H7 (cell line): ENCODE data around the gene CYYR1. TPM values are rescaled to one million over a fixed set of nuclear protein-coding genes. Genes with fewer than 3 reads are reported as not detected.

Source experiments
- DNase-seq: peaks from one replicate; pipeline ENCODE4 v3.0.0; 2012
- H3K27me3 ChIP-seq: 2 replicates; pipeline ENCODE4 v1.6.0; 2011; ENCODE audit warnings: mild to moderate bottlenecking, low read length; ENCODE audit not compliant: control insufficient read depth, insufficient read depth
- H3K36me3 ChIP-seq: replicated peaks from 2 replicates; pipeline ENCODE4 v1.5.1; 2011; ENCODE audit warnings: low read length; ENCODE audit not compliant: control insufficient read depth, insufficient read depth
- H3K4me3 ChIP-seq: 2 replicates; pipeline ENCODE4 v1.5.1; 2011; ENCODE audit warnings: low read depth, mild to moderate bottlenecking, control low read depth, low read length, moderate library complexity; ENCODE audit not compliant: insufficient read depth
- total RNA-seq: library from RNA; depleted of rRNA; stranded (reverse); fragments of >200 nt; shearing (Covaris generic); gene quantifications from 2 replicates; pipeline ENCODE4 v1.2.3, GENCODE V29; 2014

The CYYR1 gene
- total RNA-seq, 1 experiment from 2014 or later: 31.6 TPM

DNA sequence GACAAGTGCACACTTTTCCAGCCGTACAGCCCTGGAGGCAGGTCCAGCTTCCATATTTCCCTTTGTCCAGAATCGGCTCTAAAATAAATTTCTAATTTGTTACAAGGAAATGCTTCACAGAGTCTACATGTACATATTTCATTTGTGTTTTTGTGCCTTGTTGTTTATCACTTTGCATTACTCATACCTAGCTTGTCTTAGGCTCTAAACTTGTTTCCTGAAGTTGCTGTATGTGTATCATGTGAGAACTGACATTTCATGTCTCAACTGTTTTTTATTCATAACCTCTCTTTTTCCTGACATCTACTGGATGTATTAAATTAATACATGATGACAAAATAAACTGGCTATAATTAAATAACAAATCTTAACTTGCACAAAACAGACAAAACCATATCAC lies 7.5 kb downstream of the CYYR1 start:
- Histone ChIP-seq H3K36me3 (no peaks in the 10 kb centered on the region; the same call in none of the 2 replicates), H3K27me3 (no peaks in the 10 kb centered on the region), H3K4me3 (no peak overlapping the region)
- no peak for DNase-seq

DNA sequence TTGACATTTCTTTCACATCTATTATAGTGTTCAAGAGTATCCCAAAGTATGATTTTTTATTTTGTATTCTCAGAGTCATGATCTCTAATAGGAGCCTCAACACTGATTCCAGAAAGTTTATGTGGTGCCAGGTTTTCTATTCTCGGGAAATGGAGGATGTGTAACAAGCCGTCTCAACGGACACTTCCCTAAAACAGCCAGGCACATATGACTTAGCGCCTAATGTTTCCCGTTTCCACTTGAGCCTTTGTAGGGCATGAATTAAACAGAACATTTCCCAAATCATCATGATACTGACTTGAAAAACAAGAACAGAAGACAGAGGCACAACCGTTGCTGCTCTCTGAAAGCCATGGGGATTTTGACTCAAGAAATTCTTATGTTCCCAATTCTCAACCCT lies 8.0 kb downstream of the CYYR1 start:
- Histone ChIP-seq H3K4me3 (no peak overlapping the region), H3K27me3 (no peaks in the 10 kb centered on the region), H3K36me3 (no peaks in the 10 kb centered on the region; the same call in none of the 2 replicates)
- DNase-seq: no peak

DNA sequence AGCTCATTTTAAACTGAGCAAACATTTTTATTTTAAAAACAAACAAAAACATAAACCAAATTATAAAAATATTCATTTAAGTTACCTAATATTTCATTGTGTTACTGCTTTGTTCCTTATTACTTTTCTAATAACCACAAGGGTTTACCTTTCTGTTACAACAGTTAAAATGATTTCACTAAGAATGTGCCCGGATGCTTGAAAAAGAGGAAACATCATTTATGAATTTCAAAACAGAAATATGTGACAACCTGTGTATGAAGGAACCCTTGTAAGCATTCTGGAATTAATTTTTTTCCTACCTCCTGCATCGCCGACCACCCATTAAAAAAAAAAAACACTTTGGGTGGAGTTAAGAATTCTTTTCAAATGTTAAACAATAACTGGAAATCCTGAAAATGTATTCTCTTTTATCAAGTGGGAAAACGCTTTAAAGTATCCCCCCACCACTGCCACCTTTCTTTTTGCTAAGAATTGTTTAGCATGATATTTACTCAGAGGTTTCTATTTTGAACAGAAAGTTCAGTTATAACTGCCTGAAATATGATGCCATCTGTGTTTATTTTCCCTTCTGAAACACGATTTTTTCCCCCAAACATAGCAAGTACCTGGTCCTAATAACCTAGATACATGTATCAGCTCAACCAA lies 9.1 kb downstream of the CYYR1 start:
- H3K36me3 ChIP-seq: no peaks in the 10 kb centered on the region; the same call in none of the 2 replicates
- no peak for DNase-seq
- H3K4me3 ChIP-seq: no peak overlapping the region
- no peaks in the 10 kb centered on the region for H3K27me3 ChIP-seq

DNA sequence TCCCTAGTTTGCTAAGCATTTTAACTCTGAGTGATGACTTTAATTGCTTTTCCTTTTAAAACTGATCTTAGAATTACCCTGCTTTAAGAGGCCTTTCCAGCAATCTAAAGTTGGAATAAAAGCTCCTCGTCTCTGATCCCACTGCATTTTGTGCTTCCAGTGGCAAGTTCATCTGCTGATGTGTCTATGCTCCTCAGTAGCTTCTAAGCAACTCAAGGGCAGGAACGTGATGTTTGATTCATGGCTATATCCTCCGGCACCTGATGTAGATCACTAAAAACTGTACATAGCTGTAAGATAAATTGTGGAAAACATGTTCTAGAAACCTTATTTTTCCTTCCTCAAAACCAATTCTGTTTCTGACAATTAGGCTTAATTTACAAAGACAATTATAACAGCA lies 12.5 kb downstream of the CYYR1 start:
- Histone ChIP-seq H3K4me3 (no peak overlapping the region), H3K36me3 (no peaks in the 10 kb centered on the region; the same call in none of the 2 replicates), H3K27me3 (no peaks in the 10 kb centered on the region)
- no peak for DNase-seq

DNA sequence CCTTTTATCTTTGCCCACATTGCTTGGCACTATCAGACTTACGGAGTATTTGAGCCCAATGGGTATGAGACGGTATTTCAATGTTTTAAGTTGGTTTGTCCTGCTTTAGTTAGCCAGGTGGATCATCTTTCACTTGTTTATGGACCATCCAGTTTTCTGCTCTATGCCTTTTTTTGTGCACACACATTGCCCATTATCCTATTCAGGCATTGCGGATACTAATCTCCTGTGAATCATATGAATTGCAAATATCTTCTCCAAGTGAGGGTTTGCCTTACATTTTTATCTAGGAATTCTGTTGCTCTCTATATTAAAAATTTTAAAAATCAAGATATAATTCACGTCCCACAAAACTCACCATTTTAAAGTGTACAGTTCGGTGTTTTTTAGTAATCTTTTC lies 14.0 kb downstream of the CYYR1 start:
- no peaks in the 10 kb centered on the region for H3K27me3 ChIP-seq
- no peak for DNase-seq
- H3K4me3 ChIP-seq: no peak overlapping the region
- H3K36me3 ChIP-seq: no peaks in the 10 kb centered on the region; the same call in 1 of the 2 replicates

DNA sequence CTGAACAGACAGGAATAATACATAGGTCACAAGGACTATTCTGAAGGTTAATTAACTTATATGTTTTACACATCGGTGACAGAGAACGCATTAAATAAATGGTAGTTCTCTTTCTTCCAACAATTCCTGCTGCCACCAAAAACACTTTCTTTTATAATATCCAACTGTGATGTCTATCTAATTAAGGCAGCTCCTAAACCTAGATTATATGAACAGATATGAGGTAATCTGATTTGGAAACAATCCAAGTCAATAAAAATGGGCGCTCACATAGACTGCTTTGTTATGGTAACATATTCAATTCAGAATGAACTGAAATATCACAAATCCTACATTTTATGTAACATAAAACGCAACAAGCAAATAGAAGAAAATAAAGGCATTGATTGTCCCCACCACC lies 16.0 kb downstream of the CYYR1 start:
- H3K4me3 ChIP-seq: no peak overlapping the region
- no peak for DNase-seq
- no peaks in the 10 kb centered on the region for H3K27me3 ChIP-seq
- H3K36me3 ChIP-seq: no peaks in the 10 kb centered on the region

DNA sequence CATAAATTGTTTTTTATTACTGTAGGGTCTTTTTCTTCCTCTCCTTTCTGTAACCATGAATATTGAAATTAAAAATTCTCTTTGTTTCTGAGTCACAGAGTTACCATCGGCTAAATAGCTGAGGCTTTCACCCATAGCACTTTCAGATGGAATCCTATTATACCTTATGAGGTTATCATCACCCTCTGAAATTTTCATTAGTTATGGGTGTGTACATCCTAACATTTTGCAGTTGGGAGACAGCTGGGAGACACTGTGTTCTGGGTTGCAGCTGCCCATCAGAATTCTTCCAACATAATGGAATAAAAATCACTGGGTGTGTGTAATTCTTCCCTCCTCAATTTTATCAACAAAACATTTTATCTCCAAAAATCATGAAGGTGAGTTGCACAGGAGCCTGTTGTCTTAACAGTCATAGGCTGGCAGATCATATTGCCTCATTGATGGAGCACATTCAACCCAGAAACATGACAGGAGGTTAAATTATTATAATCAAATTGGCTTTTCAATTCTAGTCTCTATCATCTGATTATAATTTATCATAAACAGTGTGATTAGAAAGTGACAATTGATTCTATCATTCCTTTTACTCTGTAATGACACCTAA lies 17.4 kb downstream of the CYYR1 start:
- no peaks in the 10 kb centered on the region for H3K36me3 ChIP-seq
- DNase-seq: no peak
- H3K27me3 ChIP-seq: no peaks in the 10 kb centered on the region
- no peak overlapping the region for H3K4me3 ChIP-seq

DNA sequence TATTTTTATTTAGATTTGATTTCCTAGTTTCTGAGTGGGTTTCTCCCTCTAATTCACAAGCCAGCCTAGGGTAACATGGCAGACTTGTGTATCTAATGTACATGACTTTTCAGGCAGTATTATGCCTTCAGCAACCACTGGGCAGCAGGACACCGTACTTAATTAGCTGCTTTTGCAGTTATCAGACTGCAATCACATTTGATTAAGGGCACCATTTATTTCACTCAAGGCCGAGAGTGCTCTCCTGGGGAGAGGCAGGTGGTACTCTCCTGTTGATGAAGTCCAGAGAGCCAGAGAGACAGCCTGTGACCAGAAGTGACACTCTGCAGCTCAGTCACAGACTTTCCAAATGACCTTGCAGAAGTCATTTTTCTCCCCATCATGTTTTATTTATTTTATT lies 18.7 kb downstream of the CYYR1 start:
- no peak for DNase-seq

DNA sequence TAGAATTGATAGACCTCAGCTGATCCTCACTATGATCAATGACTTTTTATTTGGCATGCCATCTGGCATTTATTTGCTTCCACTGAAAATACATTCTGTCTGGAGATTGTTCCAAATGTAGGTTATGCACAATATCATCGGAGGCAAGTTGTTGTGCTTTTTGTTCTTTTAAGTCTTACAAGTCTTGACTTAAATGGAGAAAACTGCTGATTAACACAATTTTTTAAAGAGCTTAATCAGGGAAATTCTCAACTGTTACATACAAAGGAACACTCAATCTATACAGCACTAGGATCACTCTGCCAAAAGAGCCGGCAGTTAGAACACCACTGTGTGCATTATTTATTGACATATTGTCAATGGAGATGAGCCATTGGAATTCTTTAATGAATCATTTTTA lies 19.2 kb downstream of the CYYR1 start:
- DNase-seq: no peak
- Histone ChIP-seq H3K36me3 (no peaks in the 10 kb centered on the region), H3K27me3 (no peaks in the 10 kb centered on the region), H3K4me3 (no peak overlapping the region)

More for the DNA sequence above, 18.7 kb downstream of the CYYR1 start:
- no peak overlapping the region for H3K4me3 ChIP-seq
- no peaks in the 10 kb centered on the region for H3K36me3 ChIP-seq
- no peaks in the 10 kb centered on the region for H3K27me3 ChIP-seq

DNA sequence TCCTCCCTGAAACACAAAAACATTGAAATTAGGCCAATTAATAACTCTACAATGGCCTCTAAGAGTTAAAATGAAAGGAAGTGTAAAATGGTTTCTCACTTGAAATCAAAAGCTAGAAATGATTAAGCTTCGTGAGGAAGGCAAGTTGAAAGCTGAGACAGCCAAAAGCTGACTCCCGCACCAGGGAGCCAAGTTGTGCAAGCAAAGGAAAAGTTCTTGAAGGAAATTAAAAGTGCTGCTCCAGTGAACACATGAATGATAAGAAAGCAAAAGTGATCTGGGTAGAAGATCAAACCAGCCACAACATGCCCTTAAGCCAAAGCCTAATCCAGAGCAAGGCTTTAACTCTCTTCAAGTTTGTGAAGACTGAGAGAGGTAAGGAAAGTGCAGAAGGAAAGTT lies 22.8 kb downstream of the CYYR1 start:
- Histone ChIP-seq H3K27me3 (no peaks in the 10 kb centered on the region), H3K4me3 (no peak overlapping the region), H3K36me3 (no peaks in the 10 kb centered on the region)
- no peak for DNase-seq

DNA sequence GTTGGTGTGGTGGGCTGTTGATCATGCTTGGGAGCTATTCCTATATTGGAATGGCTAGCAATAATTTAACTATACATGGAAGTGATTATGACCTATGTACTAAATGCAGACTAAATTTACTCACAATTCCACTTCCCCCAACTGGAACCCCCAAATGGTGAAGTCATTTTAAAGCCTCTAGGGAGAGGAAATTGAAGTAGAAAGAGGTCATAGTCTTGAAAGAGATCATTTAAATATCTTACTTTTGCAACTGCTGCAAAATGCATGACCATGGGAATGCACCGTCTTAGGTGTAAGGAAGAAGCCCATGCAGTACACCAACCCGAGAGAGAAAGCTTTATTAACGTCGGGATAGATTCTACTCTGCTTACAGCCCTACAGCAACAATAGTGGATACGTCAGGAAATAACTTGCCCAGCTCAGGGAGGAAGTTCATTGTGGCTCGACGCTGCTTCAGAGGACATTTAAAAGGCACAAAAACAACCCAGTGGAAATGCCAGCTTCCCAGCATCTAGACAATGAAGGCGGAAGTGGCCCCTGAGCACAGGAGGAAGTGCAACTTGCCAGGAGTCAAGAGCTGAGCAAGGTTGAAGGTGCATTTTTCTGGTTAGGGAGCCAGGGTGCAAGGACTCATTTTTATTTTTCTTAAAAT lies 26.5 kb downstream of the CYYR1 start:
- no peak overlapping the region for H3K4me3 ChIP-seq
- no peak for DNase-seq
- no peaks in the 10 kb centered on the region for H3K36me3 ChIP-seq
- H3K27me3 ChIP-seq: no peaks in the 10 kb centered on the region

DNA sequence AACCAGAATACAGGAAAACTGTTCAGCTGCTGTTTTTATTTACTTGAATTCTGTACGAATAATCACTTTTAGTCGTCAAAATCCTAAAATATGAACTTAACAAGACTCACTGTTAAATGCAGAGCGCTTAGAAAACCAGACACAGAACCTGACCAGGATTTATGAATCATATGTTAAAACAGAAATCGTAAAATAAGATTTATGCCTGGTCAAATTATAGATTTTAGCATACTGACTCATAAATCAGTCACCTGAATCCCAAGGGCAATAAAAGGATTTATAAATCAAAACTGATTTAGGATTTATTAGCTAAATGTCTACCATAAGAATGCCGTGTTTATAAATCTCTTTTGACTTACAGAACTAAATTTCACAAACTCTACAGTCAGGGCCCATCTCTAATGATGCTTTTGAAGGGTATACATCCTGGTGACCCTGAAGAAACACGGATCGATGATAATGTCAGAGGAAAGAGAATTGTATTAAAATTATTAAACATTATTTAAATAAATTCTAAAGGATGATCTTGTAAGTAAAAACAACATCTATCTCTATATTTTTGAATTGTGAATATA lies 28.8 kb downstream of the CYYR1 start:
- no peak for DNase-seq
- H3K27me3 ChIP-seq: no peaks in the 10 kb centered on the region
- H3K4me3 ChIP-seq: no peak overlapping the region
- no peaks in the 10 kb centered on the region for H3K36me3 ChIP-seq

DNA sequence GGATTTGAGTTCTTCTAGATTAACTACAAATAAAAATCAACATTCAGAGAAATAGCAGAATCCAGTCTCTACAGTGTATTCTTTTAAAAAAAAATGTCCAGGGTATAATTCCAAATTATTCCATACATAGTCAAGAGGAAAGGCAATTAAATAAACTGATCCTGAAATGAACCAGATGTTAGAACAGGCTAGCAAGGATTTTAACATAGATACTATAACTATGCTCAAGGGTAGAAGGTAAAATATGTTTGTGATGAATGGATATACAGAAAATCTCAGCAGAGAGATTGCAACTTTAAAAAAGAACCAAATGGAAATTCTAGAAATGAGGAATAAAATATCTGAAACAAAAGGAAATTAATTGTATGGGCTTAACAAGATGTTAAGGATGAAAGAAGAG lies 32.4 kb downstream of the CYYR1 start:
- no peak overlapping the region for H3K4me3 ChIP-seq
- no peaks in the 10 kb centered on the region for H3K36me3 ChIP-seq
- no peak for DNase-seq
- H3K27me3 ChIP-seq: no peaks in the 10 kb centered on the region

DNA sequence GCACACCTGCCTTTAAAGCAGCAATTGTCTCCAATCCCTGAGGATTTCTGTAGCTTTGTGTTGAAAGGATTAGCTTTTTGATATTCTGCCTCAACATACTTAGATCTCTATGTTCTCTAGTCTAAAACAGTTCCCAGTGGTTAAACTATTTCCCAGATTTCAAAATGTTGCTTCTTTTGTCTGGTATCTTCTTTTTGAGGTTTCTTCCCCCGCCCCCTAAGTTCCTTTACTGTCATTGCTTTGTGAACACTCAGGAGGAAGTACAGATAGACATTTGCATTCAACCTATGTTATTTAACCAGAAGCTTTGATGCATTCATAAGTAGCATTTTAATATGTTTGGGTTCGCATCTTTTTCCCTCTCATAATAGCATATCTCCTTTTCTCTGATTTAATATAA lies 33.5 kb downstream of the CYYR1 start:
- Histone ChIP-seq H3K4me3 (no peak overlapping the region), H3K27me3 (no peaks in the 10 kb centered on the region), H3K36me3 (no peaks in the 10 kb centered on the region)
- no peak for DNase-seq

DNA sequence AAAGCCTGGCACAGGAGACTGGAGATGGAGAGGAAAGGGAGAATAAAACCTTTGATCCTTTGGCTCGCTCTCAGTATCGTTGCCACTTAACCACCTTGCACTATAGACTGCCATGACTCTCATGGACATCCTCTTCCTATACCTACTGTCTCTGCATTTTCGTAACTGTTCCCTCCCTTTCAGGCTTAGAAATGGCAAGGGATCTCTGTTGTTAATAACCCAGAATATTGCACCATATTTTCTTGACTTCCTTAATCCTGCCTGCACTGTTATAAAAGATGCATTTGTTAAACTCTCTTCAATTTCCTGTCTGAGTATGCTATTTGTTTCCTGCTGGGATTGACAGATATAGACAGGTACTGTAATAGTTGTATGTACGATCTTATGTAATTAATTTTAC lies 38.6 kb downstream of the CYYR1 start:
- no peaks in the 10 kb centered on the region for H3K36me3 ChIP-seq
- DNase-seq: no peak
- no peaks in the 10 kb centered on the region for H3K27me3 ChIP-seq
- H3K4me3 ChIP-seq: no peak overlapping the region
